Activated CD8-positive, alpha-beta T cell treated with anti-CD3 and anti-CD28 coated beads for 36 hours (primary cell): ENCODE results near the gene PNRC1. TPM values are rescaled to one million over a fixed set of nuclear protein-coding genes. Genes with fewer than 3 reads are reported as not detected.
A peak's percentile ranks its signal among the peaks of the same experiment; 100 is the strongest.

Experiments
- ATAC-seq: fragments of 200-7000 bp; cut with Tn5 transposase; one replicate; pipeline ENCODE4 v1.10.0; 2021; ENCODE audit warnings: mild to moderate bottlenecking, moderate library complexity
- CTCF ChIA-PET: fragments of 350-600 bp; sonication (Branson Sonifier 250); formaldehyde crosslinking; loops from one replicate; lab custom pipeline; 2021; ENCODE audit warnings: antibody characterized with exemption; lab: Charles Lee
- POLR2A ChIA-PET: fragments of 350-600 bp; sonication (Branson Sonifier 250); formaldehyde crosslinking; loops from one replicate; lab custom pipeline; 2021; ENCODE audit warnings: antibody characterized with exemption; lab: Charles Lee
- DNase-seq: peaks from one replicate; pipeline ENCODE4 v3.0.0-alpha.2; 2020
- H3K27ac Mint-ChIP-seq: one replicate; pipeline ENCODE4 v1.8.0; 2021; ENCODE audit warnings: mild to moderate bottlenecking, mixed read lengths
- H3K27me3 Mint-ChIP-seq: one replicate; pipeline ENCODE4 v1.8.0; 2021; ENCODE audit warnings: mixed read lengths
- H3K36me3 Mint-ChIP-seq: one replicate; pipeline ENCODE4 v1.8.0; 2021; ENCODE audit warnings: low read depth, mixed read lengths
- H3K4me1 Mint-ChIP-seq: one replicate; pipeline ENCODE4 v1.8.0; 2021; ENCODE audit warnings: low read depth, mixed read lengths
- H3K4me3 Mint-ChIP-seq: one replicate; pipeline ENCODE4 v1.8.0; 2021; ENCODE audit warnings: mild to moderate bottlenecking, moderate library complexity, mixed read lengths
- H3K9me3 Mint-ChIP-seq: one replicate; pipeline ENCODE4 v1.8.0; 2021; ENCODE audit warnings: mixed read lengths
- intact Hi-C: fragments of 100-400 bp; cut with micrococcal nuclease; formaldehyde crosslinking; loops from one replicate; pipeline ENCODE4 v1.10.0; 2022
- total RNA-seq, 2 experiments: library from RNA; stranded (reverse); gene quantifications; one replicate each; pipeline ENCODE4 v1.2.3, GENCODE V29; 2021
- TF ChIP-seq, protein P1 (sequence below): fragments of 200-600 bp; IDR thresholded peaks from one replicate; pipeline ENCODE4 v1.8.0; 2022; ENCODE audit warnings: antibody characterized with exemption, mild to moderate bottlenecking

PNRC1 gene
- total RNA-seq, 2 experiments from 2014 or later = 157 to 162 TPM

DNA sequence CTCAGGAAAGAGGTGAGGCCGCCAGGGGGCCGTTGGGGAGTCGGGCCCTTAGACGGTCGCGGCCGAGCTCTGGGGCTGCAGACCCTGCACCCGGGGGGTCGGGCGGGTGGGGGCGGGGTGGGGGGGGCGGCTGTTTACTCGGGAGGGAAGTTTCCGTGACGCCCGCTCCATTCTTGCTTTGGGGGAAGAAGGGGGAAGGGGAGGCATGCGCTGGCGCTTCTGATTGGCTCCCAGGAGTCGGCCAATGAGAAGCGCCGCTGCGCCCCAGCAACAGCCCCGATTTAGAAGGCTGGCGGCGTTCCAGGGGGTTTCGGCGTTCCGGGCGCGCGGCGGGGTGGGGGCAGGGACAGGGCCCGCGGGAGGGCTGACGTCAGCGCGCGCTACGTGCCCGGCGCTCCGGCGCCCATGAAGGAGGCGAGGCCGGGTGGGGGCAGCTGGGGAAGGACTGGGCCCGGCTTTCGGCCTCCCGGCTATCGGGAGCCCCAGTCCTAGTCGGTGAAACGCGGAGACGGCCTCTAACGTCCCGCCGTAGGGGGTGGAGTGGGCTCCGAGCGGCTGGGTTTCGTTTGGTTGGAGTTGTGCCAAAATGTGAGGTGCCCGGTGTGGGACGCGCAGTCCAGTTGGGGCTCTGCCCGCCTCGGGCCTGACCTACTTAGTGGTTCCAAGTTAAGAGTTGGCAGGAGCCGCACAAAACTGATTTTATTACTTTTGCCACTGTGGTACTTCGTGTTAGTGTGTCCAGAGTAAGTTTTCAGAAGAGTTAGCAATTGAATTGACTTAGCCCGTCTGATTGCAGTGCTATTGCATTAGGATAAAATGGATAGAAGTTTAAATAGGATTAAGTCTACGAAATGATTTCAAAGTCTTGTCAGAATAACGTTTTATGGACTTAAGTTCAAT is 1.1 kb downstream of the PNRC1 start:
- Mint-ChIP-seq H3K4me1 (peaks cover 31% of the 10 kb centered on the region), H3K9me3 (no peaks in the 10 kb centered on the region), H3K4me3 (peak overlapping the region; percentile 96), H3K36me3 (peaks cover 44% of the 10 kb centered on the region), H3K27ac (peak overlapping the region; percentile 94), H3K27me3 (no peaks in the 10 kb centered on the region)
- ChIA-PET POLR2A (interaction anchor here (0.6 to 8.8 kb wide), 16 partner anchors 8 to 271 kb away, joined by 3 to 108 read pairs (median 6); partner anchors contain the start of genes PM20D2, SRSF12 and UBE2J1), CTCF (interaction anchor here (1.1 to 3.3 kb wide), 5 partner anchors 65 to 160 kb away, joined by 3 to 19 read pairs (median 5); partner anchors contain the start of gene PM20D2)
- peak; percentile 61 for ATAC-seq
- peak; percentile 99 for DNase-seq
- TF ChIP-seq, protein P1, sequence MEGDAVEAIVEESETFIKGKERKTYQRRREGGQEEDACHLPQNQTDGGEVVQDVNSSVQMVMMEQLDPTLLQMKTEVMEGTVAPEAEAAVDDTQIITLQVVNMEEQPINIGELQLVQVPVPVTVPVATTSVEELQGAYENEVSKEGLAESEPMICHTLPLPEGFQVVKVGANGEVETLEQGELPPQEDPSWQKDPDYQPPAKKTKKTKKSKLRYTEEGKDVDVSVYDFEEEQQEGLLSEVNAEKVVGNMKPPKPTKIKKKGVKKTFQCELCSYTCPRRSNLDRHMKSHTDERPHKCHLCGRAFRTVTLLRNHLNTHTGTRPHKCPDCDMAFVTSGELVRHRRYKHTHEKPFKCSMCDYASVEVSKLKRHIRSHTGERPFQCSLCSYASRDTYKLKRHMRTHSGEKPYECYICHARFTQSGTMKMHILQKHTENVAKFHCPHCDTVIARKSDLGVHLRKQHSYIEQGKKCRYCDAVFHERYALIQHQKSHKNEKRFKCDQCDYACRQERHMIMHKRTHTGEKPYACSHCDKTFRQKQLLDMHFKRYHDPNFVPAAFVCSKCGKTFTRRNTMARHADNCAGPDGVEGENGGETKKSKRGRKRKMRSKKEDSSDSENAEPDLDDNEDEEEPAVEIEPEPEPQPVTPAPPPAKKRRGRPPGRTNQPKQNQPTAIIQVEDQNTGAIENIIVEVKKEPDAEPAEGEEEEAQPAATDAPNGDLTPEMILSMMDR = no peak
- intact Hi-C loops = loop anchor here (2.0 to 10.0 kb wide), 2 partner anchors 63 to 273 kb away; partner anchors contain the start of gene UBE2J1

DNA sequence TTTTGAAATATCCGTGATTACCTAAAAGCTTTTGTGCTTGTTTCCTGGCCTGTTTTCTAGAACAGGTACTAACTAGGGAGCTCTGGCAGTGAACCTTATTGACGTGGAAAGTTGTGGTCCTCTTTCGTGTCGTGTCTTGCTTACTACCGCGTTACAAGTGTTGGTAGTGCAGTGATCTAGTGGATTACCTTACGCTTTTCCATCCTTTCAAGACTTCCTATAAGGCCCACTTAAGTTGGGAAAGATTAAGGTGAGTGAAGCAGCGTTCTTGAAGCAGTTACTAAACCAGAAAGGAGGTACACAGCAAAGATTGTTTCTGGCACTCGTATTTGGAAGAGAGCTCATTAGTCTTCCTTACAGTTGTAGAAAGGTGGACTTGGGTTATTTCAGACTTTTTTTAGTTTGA is 1.9 kb downstream of the PNRC1 start:
- POLR2A ChIA-PET = interaction anchor here (0.6 to 8.8 kb wide), 8 partner anchors 10 to 270 kb away, joined by 3 to 108 read pairs (median 8); partner anchors contain the start of genes PM20D2, SRSF12 and UBE2J1
- Mint-ChIP-seq H3K4me3 (peak overlapping the region; percentile 96), H3K27me3 (no peaks in the 10 kb centered on the region), H3K4me1 (peaks cover 35% of the 10 kb centered on the region), H3K36me3 (peaks cover 46% of the 10 kb centered on the region), H3K9me3 (no peaks in the 10 kb centered on the region), H3K27ac (peak overlapping the region; percentile 94)
- CTCF ChIA-PET = interaction anchor here (1.0 to 2.0 kb wide), 4 partner anchors 63 to 159 kb away, joined by 3 to 5 read pairs (median 4); partner anchors contain the start of gene PM20D2
- ATAC-seq (no peak), DNase-seq (peak; percentile 21)
- TF ChIP-seq, protein P1 = no peak
- intact Hi-C loops = loop anchor here (10.0 kb wide), 1 partner anchor 272 kb away; the partner anchor contains the start of gene UBE2J1

DNA sequence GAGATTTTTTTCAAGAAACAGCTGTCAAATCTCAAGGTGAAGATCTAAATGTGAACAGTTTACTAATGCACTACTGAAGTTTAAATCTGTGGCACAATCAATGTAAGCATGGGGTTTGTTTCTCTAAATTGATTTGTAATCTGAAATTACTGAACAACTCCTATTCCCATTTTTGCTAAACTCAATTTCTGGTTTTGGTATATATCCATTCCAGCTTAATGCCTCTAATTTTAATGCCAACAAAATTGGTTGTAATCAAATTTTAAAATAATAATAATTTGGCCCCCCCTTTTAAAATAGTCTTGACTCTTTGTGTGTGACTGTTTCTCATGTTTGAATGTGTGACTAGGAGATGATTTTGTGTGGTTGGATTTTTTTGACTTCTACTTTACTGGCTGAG is 4.0 kb downstream of the PNRC1 start:
- intact Hi-C loops = loop anchor here (10.0 kb wide), 1 partner anchor 270 kb away; the partner anchor contains the start of gene UBE2J1
- H3K27ac Mint-ChIP-seq = peak overlapping the region; percentile 72
- peaks cover 39% of the 10 kb centered on the region for H3K4me1 Mint-ChIP-seq
- no peaks in the 10 kb centered on the region for H3K9me3 Mint-ChIP-seq
- ChIA-PET CTCF (interaction anchor here (2.7 kb wide), 1 partner anchor 102 kb away, joined by 10 read pairs; no protein-coding TSS in a partner anchor), POLR2A (interaction anchor here (0.9 to 8.8 kb wide), 7 partner anchors 12 to 102 kb away, joined by 3 to 108 read pairs (median 4); partner anchors contain the start of gene PM20D2)
- ATAC-seq (no peak), DNase-seq (no peak)
- peaks cover 46% of the 10 kb centered on the region for H3K36me3 Mint-ChIP-seq
- TF ChIP-seq, protein P1 = no peak
- H3K27me3 Mint-ChIP-seq = no peaks in the 10 kb centered on the region
- H3K4me3 Mint-ChIP-seq = peak overlapping the region; percentile 54

DNA sequence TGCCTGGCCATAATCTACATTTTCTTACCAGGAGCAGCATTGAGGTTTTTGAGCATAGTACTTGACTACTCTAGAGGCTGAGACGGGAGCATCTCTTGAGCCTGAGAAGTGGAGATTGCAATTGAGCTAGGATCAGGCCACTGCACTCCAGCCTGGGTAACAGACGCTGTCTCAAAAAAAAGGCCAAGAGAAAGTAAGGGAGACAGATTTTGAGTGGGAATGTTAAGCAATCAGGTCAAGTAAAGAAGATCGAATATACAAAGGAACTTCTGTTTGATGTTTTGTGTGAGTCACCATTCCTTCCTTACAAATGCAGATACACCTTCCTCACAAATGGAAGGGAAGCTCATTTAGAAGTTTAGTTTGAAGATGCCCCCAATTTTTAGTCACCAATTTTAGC is 4.4 kb downstream of the PNRC1 start:
- TF ChIP-seq, protein P1 = no peak
- Mint-ChIP-seq H3K4me1 (peaks cover 42% of the 10 kb centered on the region), H3K27ac (peak overlapping the region; percentile 72), H3K4me3 (peak overlapping the region; percentile 54), H3K36me3 (peaks cover 46% of the 10 kb centered on the region), H3K9me3 (no peaks in the 10 kb centered on the region), H3K27me3 (no peaks in the 10 kb centered on the region)
- ChIA-PET CTCF (interaction anchor here (1.0 to 2.7 kb wide), 2 partner anchors 61 to 103 kb away, joined by 3 to 10 read pairs; partner anchors contain the start of gene PM20D2), POLR2A (interaction anchor here (0.7 to 8.8 kb wide), 8 partner anchors 12 to 103 kb away, joined by 3 to 108 read pairs (median 4); partner anchors contain the start of gene PM20D2)
- intact Hi-C loops = loop anchor here (10.0 kb wide), 1 partner anchor 270 kb away; the partner anchor contains the start of gene UBE2J1
- ATAC-seq (no peak), DNase-seq (no peak)
